ENCODE results near the gene PLA2R1.

DNA sequence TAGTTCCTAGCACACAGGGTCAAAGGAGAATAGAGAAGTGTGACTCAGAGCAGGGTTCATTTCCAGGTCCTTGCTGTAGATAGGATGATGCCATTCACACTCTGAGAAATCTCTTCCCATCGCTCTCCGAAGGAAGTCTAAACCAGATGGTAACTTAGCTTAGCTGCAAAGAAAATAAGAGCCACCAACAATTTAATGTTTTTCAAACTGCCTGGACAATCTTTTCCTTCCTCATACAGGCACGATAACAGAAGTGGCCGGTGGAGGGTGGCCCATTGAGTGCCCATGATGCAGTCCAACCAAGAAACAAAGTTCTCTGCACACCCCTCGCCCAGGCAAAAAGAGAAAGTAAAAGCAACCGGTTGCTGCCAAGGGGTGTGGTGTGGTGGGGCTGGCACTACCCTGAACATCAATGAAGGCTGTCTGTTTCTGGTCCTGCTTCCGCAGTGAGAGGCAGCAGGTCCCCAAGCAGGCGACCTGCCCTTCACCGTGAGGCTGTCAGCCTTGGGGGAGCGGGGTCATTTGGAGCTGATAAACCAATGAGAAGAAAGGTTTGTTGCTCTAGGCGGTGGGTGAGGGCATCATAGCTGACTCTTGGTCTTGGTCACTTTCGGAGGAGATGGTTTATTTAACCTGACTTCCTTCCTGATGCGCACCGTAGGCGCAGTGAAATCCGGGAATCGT, 158.8 kb downstream of the PLA2R1 start:
- TF ChIP-seq, protein P1, sequence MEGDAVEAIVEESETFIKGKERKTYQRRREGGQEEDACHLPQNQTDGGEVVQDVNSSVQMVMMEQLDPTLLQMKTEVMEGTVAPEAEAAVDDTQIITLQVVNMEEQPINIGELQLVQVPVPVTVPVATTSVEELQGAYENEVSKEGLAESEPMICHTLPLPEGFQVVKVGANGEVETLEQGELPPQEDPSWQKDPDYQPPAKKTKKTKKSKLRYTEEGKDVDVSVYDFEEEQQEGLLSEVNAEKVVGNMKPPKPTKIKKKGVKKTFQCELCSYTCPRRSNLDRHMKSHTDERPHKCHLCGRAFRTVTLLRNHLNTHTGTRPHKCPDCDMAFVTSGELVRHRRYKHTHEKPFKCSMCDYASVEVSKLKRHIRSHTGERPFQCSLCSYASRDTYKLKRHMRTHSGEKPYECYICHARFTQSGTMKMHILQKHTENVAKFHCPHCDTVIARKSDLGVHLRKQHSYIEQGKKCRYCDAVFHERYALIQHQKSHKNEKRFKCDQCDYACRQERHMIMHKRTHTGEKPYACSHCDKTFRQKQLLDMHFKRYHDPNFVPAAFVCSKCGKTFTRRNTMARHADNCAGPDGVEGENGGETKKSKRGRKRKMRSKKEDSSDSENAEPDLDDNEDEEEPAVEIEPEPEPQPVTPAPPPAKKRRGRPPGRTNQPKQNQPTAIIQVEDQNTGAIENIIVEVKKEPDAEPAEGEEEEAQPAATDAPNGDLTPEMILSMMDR (conservative IDR thresholded peaks at IDR 0.05; ENCODE audit: low read depth, low read length), result no peak
- no peak for TF ChIP-seq EZH2phosphoT487 (IDR thresholded peaks at IDR 0.05; ENCODE audit: borderline replicate concordance, low read length)
- no peak for TF ChIP-seq EZH2 (IDR thresholded peaks at IDR 0.05; ENCODE audit: low read length, unreplicated experiment)

Measured in PC-3 (cell line).